Measurements from ENCODE around the gene PCDHA12. TPM values are rescaled to one million over a fixed set of nuclear protein-coding genes. Genes with fewer than 3 reads are reported as not detected.

Gene PCDHA12
- not detected in 2 replicates for total RNA-seq

DNA sequence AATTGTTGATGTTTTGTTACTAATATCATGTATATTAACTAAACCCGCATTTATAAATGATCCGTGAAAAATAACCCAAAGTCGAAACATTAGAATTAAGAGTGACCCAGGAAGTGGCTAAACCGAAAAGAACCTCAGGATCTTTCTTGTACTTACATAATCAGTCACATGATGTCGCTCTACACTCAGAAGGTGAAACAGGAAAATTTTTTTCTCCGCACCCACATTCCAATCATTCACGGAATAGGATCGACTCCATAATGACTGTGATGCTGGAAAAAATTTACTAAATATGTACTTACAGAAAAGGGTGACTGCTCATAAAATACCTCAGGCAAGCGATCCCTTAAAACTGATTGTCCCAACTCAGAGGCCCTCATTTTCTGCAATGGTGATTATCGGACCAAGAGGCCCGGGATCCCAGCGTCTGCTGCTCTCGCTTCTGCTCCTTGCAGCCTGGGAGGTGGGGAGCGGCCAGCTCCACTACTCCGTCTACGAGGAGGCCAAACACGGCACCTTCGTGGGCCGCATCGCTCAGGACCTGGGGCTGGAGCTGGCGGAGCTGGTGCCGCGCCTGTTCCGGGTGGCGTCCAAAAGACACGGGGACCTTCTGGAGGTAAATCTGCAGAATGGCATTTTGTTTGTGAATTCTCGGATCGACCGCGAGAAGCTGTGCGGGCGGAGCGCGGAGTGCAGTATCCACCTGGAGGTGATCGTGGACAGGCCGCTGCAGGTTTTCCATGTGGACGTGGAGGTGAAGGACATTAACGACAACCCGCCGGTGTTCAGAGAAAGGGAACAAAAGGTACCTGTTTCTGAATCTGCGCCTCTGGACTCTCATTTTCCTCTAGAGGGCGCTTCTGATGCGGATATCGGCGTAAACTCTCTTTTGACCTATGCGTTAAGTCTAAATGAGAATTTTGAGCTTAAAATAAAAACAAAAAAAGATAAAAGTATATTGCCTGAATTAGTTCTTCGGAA, at the start of gene PCDHA12:
TSS of gene PCDHA12 (plus strand) at position 224 of the 981 bp plus-strand sequence. CDS start at position 389, 165 bp downstream.

DNA sequence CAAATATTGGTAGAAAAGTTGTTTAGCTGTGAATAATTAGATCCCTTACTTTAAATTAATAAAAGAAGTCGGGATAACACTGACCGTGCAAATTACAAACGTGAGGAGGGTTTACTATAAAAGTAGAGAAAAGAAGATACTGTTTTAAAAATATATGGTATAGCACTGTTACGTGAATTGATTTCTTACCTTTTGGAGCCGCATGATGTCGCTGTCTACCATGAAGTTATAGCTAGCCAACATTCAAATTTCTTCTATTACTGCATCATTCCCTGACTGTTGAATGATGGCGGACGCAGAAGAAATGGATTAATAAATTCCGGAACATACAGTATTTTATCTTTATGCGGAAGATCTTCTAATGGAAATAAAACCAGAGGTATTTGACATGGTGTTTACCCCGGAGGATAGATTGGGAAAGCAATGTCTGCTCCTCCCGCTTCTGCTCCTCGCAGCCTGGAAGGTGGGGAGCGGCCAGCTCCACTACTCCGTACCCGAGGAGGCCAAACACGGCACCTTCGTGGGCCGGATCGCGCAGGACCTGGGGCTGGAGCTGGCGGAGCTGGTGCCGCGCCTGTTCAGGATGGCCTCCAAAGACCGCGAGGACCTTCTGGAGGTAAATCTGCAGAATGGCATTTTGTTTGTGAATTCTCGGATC, 47.3 kb upstream of the PCDHA12 start, which contains the start of gene PCDHA6:
TSS of gene PCDHA6 (plus strand) at position 257 of the 658 bp plus-strand sequence. CDS start at position 389, 132 bp downstream.

DNA sequence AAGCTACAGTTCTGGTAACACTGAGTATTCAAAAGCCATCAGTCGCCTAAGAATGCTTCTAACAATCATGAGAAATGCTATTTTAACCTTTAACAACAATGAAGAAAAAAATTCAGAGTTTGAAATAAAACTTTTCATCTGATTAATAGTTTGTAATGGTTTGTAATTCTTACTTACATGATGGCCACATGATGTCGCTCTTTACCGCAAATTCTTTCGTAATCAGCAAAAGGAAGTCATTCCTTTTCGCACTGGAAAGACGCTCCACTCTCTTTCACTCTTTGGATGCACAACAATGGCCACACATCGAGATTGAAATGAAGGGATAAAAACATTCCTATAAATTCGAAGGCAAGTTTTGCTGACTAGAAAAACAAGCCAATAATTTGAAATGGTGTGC, 41.1 kb upstream of the PCDHA12 start, which contains the start of gene PCDHA7:
TSS of gene PCDHA7 (plus strand) at position 277 of the 400 bp plus-strand sequence. CDS start at position 392, 115 bp downstream.

DNA sequence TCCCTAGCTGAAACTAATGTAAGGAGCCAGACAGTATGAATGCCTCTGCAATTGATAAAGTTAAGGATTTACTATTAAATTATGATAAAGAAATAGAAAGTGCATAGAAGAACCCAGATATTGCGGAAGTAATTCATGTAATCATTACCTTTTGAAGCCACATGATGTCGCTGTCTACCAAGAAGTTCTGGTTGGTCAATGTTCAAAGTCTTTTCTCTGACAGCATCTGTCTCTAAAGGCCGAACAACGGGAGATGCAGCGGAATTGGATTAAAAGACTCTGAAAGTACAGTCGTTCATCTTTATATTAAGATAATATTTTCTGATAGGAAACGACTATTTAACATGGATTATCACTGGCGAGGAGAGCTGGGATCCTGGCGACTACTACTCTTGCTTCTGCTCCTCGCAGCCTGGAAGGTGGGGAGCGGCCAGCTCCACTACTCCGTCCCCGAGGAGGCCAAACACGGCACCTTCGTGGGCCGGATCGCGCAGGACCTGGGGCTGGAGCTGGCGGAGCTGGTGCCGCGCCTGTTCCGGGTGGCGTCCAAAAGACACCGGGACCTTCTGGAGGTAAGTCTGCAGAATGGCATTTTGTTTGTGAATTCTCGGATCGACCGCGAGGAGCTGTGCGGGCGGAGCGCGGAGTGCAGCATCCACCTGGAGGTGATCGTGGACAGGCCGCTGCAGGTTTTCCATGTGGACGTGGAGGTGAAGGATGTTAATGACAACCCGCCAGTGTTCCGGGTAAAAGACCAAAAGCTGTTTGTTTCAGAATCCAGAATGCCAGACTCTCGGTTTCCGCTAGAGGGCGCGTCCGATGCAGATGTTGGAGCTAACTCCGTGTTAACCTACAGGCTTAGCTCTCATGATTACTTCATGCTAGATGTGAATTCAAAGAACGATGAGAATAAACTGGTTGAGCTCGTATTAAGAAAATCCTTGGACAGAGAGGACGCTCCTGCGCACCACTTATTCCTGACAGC, 33.8 kb upstream of the PCDHA12 start, which contains the start of gene PCDHA8:
TSS of gene PCDHA8 (plus strand) at position 210 of the 985 bp plus-strand sequence. CDS start at position 345, 135 bp downstream.

DNA sequence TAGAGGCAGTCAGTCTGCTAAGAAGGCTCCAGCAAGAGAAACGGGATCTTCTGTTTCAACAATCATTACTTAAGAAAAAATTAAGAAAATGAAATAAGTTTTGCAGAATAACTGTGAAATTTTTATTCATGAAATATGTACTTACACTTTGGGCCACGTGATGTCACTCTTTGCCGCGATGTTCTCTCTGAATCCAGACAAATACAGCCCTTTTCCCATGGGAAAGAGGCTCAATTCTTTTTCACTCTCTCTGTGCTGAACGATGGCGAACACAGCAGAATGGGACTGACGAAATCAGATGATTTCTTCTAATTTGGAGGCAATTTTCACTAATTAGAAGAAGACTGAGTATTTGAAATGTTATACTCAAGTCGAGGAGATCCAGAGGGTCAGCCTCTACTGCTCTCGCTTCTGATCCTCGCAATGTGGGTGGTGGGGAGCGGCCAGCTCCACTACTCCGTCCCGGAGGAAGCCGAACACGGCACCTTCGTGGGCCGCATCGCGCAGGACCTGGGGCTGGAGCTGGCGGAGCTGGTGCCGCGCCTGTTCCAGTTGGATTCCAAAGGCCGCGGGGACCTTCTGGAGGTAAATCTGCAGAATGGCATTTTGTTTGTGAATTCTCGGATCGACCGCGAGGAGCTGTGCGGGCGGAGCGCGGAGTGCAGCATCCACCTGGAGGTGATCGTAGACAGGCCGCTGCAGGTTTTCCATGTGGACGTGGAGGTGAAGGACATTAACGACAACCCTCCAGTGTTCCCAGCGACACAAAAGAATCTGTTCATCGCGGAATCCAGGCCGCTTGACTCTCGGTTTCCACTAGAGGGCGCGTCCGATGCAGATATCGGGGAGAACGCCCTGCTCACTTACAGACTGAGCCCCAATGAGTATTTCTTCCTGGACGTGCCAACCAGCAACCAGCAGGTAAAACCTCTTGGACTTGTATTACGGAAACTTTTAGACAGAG, 26.7 kb upstream of the PCDHA12 start, which contains the start of gene PCDHA9:
TSS of gene PCDHA9 (plus strand) at position 244 of the 964 bp plus-strand sequence. CDS start at position 358, 114 bp downstream.

DNA sequence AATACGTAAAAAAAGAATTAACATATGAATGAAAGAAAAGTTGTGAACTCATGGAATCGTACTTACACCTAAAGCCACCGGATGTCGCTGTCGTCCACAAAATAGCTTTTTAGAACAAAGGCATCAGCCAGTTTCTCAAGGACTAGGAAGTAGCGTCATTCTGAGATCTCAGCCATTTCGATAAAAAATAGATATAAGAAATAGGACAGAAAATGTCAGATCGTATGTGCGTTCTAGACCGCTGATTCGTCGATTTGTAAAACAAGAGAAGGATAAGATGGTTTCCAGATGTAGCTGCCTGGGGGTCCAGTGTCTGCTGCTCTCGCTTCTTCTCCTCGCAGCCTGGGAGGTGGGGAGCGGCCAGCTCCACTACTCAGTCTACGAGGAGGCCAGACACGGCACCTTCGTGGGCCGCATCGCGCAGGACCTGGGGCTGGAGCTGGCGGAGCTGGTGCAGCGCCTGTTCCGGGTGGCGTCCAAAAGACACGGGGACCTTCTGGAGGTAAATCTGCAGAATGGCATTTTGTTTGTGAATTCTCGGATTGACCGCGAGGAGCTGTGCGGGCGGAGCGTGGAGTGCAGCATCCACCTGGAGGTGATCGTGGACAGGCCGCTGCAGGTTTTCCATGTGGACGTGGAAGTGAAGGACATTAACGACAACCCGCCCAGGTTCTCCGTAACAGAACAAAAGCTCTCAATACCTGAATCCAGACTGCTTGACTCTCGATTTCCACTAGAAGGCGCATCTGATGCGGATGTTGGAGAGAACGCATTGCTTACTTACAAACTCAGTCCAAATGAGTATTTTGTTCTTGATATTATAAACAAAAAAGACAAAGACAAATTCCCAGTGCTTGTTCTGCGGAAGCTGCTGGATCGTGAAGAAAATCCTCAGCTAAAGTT, 19.1 kb upstream of the PCDHA12 start, which contains the start of gene PCDHA10:
TSS of gene PCDHA10 (plus strand) at position 126 of the 903 bp plus-strand sequence. CDS start at position 278, 152 bp downstream.

GRCh38 chr5:140868721-140869554, 6.2 kb upstream of the PCDHA12 start, which contains the start of gene PCDHA11:
Gene PCDHA11 (plus strand): TSS chr5:140868957. CDS start chr5:140869104, 147 bp downstream.

DNA sequence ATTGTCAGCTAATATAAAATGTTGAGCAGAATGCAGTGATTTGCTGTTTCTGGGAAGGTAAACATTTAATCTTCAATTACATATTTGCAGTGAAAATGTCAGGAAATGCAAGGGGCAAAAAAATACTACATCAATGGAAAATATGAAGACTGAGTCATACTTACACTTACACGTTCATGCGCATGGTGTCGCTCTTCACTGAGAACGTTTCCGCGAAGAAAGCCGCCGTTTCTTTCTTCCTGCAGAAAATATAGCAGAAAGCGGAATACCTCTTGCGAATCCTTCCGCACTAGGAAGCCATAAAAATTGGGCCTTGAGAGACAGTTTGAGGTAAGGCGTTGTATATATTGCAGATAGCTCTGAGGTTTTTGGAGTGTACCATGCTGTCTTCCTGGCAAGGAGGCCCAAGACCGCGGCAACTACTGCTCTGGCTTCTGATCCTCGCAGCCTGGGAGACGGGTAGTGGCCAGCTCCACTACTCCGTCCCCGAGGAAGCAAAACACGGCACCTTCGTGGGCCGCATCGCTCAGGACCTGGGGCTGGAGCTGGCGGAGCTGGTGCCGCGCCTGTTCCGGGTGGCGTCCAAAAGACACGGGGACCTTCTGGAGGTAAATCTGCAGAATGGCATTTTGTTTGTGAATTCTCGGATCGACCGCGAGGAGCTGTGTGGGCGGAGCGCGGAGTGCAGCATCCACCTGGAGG, 6.9 kb downstream of the PCDHA12 start, which contains the start of gene PCDHA13:
TSS of gene PCDHA13 (plus strand) at position 236 of the 702 bp plus-strand sequence. CDS start at position 381, 145 bp downstream.

DNA sequence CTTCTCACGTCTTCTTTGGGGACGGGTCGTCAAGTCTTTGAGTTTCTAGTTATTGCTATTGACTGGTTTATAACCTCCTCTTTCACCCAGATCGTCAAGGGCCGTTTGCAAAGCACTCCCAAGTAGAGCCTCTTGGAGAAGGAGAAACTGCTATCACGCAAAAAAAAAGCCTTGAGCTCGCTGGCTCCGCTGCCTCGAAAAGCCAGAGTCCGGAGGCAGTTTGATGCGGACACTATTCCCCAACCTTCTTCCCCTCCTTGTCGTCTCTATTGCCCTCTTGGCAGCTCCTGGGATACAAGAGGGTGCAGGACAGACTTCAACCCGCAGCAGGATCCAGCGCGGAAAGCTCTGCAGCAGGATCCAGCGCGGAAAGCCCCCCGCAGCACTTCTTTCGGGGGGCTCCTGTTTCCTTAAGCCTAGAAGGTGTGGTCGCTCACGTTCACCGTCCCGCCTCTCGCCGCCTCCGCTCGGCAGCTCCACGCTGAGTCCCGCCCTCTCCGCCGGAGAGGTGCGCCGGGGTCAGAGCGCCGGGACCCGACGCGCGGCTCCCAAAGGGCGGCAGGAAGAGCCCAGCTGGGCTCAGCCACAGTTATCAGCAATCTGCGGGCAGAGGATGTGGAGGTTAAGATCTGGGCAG, 50.8 kb downstream of the PCDHA12 start, which contains the start of gene PCDHAC1:
TSS of gene PCDHAC1 (plus strand) at position 494 of the 637 bp plus-strand sequence. CDS start 594 bp downstream, outside the sequence.

Other genes starting within 250 kb of the PCDHA12 start
- 0.08 and 0.76 TPM in 2 replicates for gene CD14, start 242.1 kb upstream of the PCDHA12 start, total RNA-seq
- 27.4 and 28.1 TPM in 2 replicates for gene TMCO6, start 235.9 kb upstream of the PCDHA12 start, total RNA-seq
- 44.7 and 60.0 TPM in 2 replicates for gene NDUFA2, start 227.7 kb upstream of the PCDHA12 start, total RNA-seq
- 63.2 and 93.5 TPM in 2 replicates for gene IK, start 227.5 kb upstream of the PCDHA12 start, total RNA-seq
- gene WDR55, start 210.4 kb upstream of the PCDHA12 start, total RNA-seq: 14.7 and 16.0 TPM in 2 replicates
- 0.78 and 1.6 TPM in 2 replicates for gene DND1, start 201.7 kb upstream of the PCDHA12 start, total RNA-seq
- gene HARS1, start 183.9 kb upstream of the PCDHA12 start, total RNA-seq: 63.0 and 96.6 TPM in 2 replicates
- 26.0 and 27.2 TPM in 2 replicates for gene HARS2, start 183.9 kb upstream of the PCDHA12 start, total RNA-seq
- gene ZMAT2, start 174.9 kb upstream of the PCDHA12 start, total RNA-seq: 29.0 and 31.2 TPM in 2 replicates
- gene PCDHA1, start 89.2 kb upstream of the PCDHA12 start, total RNA-seq: not detected in 2 replicates
- not detected in 2 replicates for gene PCDHA2, start 80.5 kb upstream of the PCDHA12 start, total RNA-seq
- not detected in 2 replicates for gene PCDHA3, start 74.3 kb upstream of the PCDHA12 start, total RNA-seq
- not detected in 2 replicates for gene PCDHA4, start 68.2 kb upstream of the PCDHA12 start, total RNA-seq
- gene PCDHA5, start 53.7 kb upstream of the PCDHA12 start, total RNA-seq: not detected in 2 replicates
- gene PCDHA6, start 47.3 kb upstream of the PCDHA12 start, total RNA-seq: 0.16 TPM in 1 of 2 replicates, not detected in the other
- gene PCDHA7, start 41.0 kb upstream of the PCDHA12 start, total RNA-seq: not detected in 2 replicates
- gene PCDHA8, start 34.1 kb upstream of the PCDHA12 start, total RNA-seq: not detected in 2 replicates
- gene PCDHA9, start 26.9 kb upstream of the PCDHA12 start, total RNA-seq: not detected in 2 replicates
- not detected in 2 replicates for gene PCDHA10, start 19.4 kb upstream of the PCDHA12 start, total RNA-seq
- gene PCDHA11, start 6.4 kb upstream of the PCDHA12 start, total RNA-seq: under 0.01 TPM in 1 of 2 replicates, not detected in the other
- not detected in 2 replicates for gene PCDHA13, start 6.8 kb downstream of the PCDHA12 start, total RNA-seq
- 0.16 and 0.61 TPM in 2 replicates for gene PCDHAC1, start 51.0 kb downstream of the PCDHA12 start, total RNA-seq
- 1.1 and 1.3 TPM in 2 replicates for gene PCDHAC2, start 91.2 kb downstream of the PCDHA12 start, total RNA-seq
- gene PCDHB1, start 176.1 kb downstream of the PCDHA12 start, total RNA-seq: not detected in 2 replicates
- 0.08 and 0.62 TPM in 2 replicates for gene PCDHB2, start 219.3 kb downstream of the PCDHA12 start, total RNA-seq
- under 0.01 TPM in 1 of 2 replicates, not detected in the other for gene PCDHB3, start 225.2 kb downstream of the PCDHA12 start, total RNA-seq
- 0.34 TPM in 1 of 2 replicates, not detected in the other for gene PCDHB4, start 246.5 kb downstream of the PCDHA12 start, total RNA-seq

Data from hair follicular keratinocyte (primary cell).